HG03135 (cell line): ENCODE measurements around the gene TSPAN11.

Experiments
- ATAC-seq: cut with Tn5 transposase; IDR thresholded peaks from one replicate; pipeline ENCODE4 v1.9.1; 2021; ENCODE audit warnings: mild to moderate bottlenecking, moderate library complexity; ENCODE audit not compliant: unreplicated experiment

TSPAN11 gene

GRCh38 chr12:31037931-31038330 lies 111.4 kb downstream of the TSPAN11 start:
- no peak for ATAC-seq

DNA sequence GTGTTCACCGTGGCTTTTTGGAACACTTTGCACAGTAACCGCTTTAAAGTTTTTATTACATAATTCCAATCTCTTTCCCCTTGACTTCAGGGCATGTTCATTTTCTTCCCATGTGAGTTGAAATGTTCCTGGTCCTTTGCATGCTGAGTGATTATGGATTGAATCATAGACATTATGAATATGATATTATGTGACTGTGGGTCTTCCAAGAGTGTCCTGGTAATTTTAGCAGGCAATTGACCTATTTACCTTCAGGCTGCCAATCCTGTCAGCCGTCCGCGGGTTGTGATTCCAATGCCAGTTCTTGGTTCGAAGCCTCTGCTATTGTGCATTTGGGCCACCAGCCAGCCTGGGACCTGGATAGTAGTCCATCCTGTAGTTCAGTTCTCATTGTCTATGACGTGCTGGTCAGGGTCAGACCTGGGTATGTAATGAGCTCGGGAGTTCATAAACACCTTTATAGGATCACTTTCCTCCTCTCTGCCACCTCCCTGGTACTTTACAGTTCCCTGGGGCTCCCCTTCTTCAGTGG lies 114.6 kb downstream of the TSPAN11 start:
- ATAC-seq: no peak
